ENCODE measurements around the gene TTC9C. TPM values are rescaled to one million over a fixed set of nuclear protein-coding genes. Genes with fewer than 3 reads are reported as not detected.
"Not testable (repeated sequence)": the region's sequence is repeated elsewhere in the genome, so short reads cannot be mapped to it uniquely, and the experiment has no call there.

TTC9C gene
- total RNA-seq, 1 experiment from 2014 or later: 66.8 TPM

DNA sequence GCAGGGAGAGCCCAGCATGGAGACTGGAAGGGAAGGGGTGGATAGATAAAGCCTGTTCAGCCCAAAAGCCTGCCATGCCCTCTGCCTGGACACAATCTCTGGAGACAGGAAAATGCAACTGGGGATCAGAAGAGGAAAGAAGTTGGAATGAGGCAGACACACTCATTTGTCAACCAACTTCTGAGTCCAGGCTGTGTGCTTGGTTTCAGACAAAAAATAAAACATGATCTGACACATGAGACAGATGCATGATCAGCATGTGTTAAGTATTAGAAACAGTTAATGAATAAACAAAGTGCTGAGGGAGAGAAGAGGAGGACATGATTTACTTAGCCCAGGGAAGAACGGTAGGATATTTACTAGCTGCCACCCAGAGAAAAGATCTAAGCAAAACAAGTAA is 39.8 kb upstream of the TTC9C start:
- no peaks in the 10 kb centered on the region for H3K27me3 ChIP-seq (replicated peaks; ENCODE audit: insufficient read depth, low read depth, low read length, poor library complexity)
- H3K27ac ChIP-seq (ENCODE audit: low read depth, low read length, poor library complexity, severe bottlenecking): peak overlapping the region; percentile 42
- ChIA-PET CTCF (no interaction called here), POLR2A (ENCODE audit: low non-redundant PET) (no interaction called here)
- no peak overlapping the region for H3K4me3 ChIP-seq (ENCODE audit: low read depth, low read length, poor library complexity, severe bottlenecking)
- H3K36me3 ChIP-seq (ENCODE audit: insufficient read depth, low read length, poor library complexity, severe bottlenecking): peaks cover 31% of the 10 kb centered on the region
- TF ChIP-seq, protein P1, sequence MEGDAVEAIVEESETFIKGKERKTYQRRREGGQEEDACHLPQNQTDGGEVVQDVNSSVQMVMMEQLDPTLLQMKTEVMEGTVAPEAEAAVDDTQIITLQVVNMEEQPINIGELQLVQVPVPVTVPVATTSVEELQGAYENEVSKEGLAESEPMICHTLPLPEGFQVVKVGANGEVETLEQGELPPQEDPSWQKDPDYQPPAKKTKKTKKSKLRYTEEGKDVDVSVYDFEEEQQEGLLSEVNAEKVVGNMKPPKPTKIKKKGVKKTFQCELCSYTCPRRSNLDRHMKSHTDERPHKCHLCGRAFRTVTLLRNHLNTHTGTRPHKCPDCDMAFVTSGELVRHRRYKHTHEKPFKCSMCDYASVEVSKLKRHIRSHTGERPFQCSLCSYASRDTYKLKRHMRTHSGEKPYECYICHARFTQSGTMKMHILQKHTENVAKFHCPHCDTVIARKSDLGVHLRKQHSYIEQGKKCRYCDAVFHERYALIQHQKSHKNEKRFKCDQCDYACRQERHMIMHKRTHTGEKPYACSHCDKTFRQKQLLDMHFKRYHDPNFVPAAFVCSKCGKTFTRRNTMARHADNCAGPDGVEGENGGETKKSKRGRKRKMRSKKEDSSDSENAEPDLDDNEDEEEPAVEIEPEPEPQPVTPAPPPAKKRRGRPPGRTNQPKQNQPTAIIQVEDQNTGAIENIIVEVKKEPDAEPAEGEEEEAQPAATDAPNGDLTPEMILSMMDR (conservative IDR thresholded peaks at IDR 0.05; ENCODE audit: low read depth, low read length): no peak
- no peak for TF ChIP-seq EZH2 (IDR thresholded peaks at IDR 0.05; ENCODE audit: borderline replicate concordance, low read depth, low read length, poor library complexity, severe bottlenecking)
- no TSS peak for BruUV-seq (replicated peaks)
- DNase-seq (ENCODE audit: low spot score): no peak
- no peaks in the 10 kb centered on the region for H3K9me3 ChIP-seq (ENCODE audit: low read depth, low read length, poor library complexity, severe bottlenecking)
- intact Hi-C loops (cut with micrococcal nuclease; ENCODE audit: unreplicated experiment): no loop called here
- peaks cover 12% of the 10 kb centered on the region for H3K4me1 ChIP-seq (ENCODE audit: insufficient read depth, low read length, poor library complexity, severe bottlenecking)

GRCh38 chr11:62689421-62690183 is 38.7 kb upstream of the TTC9C start, which contains the start of gene LRRN4CL:
Gene LRRN4CL (minus strand): TSS chr11:62689530. CDS start chr11:62688508, 1,022 bp downstream.
- ChIA-PET CTCF (no interaction called here), POLR2A (ENCODE audit: low non-redundant PET) (interaction anchor here (0.6 kb wide), 1 partner anchor 49 kb away, joined by 13 read pairs; no protein-coding TSS in a partner anchor)
- intact Hi-C loops (cut with micrococcal nuclease; ENCODE audit: unreplicated experiment): no loop called here
- Histone ChIP-seq H3K27ac (ENCODE audit: low read depth, low read length, poor library complexity, severe bottlenecking) (peak within 1 kb of the TSS; percentile 63), H3K4me1 (ENCODE audit: insufficient read depth, low read length, poor library complexity, severe bottlenecking) (peaks cover 12% of the 10 kb centered on the region), H3K4me3 (ENCODE audit: low read depth, low read length, poor library complexity, severe bottlenecking) (no peak within 1 kb of the TSS), H3K27me3 (replicated peaks; ENCODE audit: insufficient read depth, low read depth, low read length, poor library complexity) (no peaks in the 10 kb centered on the region), H3K9me3 (ENCODE audit: low read depth, low read length, poor library complexity, severe bottlenecking) (no peaks in the 10 kb centered on the region), H3K36me3 (ENCODE audit: insufficient read depth, low read length, poor library complexity, severe bottlenecking) (peaks cover 39% of the 10 kb centered on the region)
- peak; percentile 72 for DNase-seq (ENCODE audit: low spot score)
- TF ChIP-seq, protein P1 (conservative IDR thresholded peaks at IDR 0.05; ENCODE audit: low read depth, low read length): no peak
- TF ChIP-seq EZH2 (IDR thresholded peaks at IDR 0.05; ENCODE audit: borderline replicate concordance, low read depth, low read length, poor library complexity, severe bottlenecking): no peak
- BruUV-seq (replicated peaks): no TSS peak

DNA sequence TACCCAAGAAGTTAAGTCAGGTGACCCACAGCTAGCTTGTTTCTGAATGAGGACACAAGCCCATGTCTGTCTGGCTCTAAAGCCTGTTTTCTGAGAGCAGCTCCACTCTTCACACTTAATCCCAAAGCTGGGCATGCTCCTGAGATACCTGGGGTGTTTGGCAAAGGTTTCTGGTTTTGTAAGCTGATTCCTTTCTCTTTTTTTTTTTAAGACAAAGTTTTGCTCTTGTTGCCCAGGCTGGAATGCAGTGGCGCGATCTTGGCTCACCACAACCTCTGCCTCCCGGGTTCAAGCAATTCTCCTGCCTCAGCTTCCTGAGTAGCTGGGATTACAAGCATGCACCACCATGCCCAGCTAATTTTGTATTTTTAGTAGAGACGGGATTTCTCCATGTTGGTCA is 34.7 kb upstream of the TTC9C start:
- H3K4me1 ChIP-seq (ENCODE audit: insufficient read depth, low read length, poor library complexity, severe bottlenecking): peaks cover 12% of the 10 kb centered on the region
- H3K9me3 ChIP-seq (ENCODE audit: low read depth, low read length, poor library complexity, severe bottlenecking); DNase-seq (ENCODE audit: low spot score); H3K4me3 ChIP-seq (ENCODE audit: low read depth, low read length, poor library complexity, severe bottlenecking); POLR2A ChIA-PET (ENCODE audit: low non-redundant PET); H3K27ac ChIP-seq (ENCODE audit: low read depth, low read length, poor library complexity, severe bottlenecking); H3K27me3 ChIP-seq (replicated peaks; ENCODE audit: insufficient read depth, low read depth, low read length, poor library complexity); BruUV-seq (replicated peaks): not testable (repeated sequence)
- intact Hi-C loops (cut with micrococcal nuclease; ENCODE audit: unreplicated experiment): loop anchor here (1.0 kb wide), 1 partner anchor 298 kb away; no protein-coding TSS in a partner anchor
- peaks cover 39% of the 10 kb centered on the region for H3K36me3 ChIP-seq (ENCODE audit: insufficient read depth, low read length, poor library complexity, severe bottlenecking)
- CTCF ChIA-PET: interaction anchor here (0.5 to 2.0 kb wide), 5 partner anchors 13 to 299 kb away, joined by 3 to 11 read pairs (median 6); no protein-coding TSS in a partner anchor

Data from A673 (cell line).